Thyroid gland (tissue), 4 donors: ENCODE results near the gene NUDCD3.

ENCODE experiments used
- POLR2A ChIP-seq, 2 donors: fragments of 450-650 bp; IDR thresholded peaks; one replicate each; pipeline ENCODE4 v1.6.1; 2017; ENCODE audit warnings: antibody characterized with exemption in 2 of 2, mild to moderate bottlenecking in 2 of 2, moderate library complexity in 1 of 2
- TF ChIP-seq, protein P1 (sequence below), 6 experiments: fragments of 200-600 bp in 3 of 6; fragments of 450-650 bp in 3 of 6; sonication (generic) in 3 of 6; IDR thresholded peaks; one replicate each; pipeline ENCODE4 v1.5.1; 2016 to 2019; ENCODE audit warnings: antibody characterized with exemption in 6 of 6, mild to moderate bottlenecking in 2 of 6, inconsistent platforms in 1 of 6, moderate library complexity in 1 of 6

DNA sequence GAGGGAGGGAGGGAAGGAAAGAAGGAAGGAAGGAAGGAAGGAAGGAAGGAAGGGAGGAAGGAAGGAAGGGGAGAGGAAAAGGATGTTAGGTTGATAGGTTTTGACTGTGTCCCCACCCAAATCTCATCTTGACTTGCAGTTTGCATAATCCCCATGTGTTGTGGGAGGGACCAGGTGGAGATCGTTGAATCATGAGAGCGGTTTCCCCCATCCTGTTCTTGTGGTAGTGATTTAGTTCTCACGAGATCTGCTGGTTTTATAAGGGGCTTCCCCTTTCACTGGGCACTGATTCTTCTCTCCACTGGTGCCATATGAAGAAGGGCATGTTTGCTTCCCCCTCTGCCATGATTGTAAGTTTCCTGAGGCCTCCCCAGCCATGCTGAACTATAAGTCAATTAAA, 15.1 kb upstream of the NUDCD3 start:
- TF ChIP-seq POLR2A (IDR thresholded peaks at IDR 0.05), result no peak
- TF ChIP-seq, protein P1, sequence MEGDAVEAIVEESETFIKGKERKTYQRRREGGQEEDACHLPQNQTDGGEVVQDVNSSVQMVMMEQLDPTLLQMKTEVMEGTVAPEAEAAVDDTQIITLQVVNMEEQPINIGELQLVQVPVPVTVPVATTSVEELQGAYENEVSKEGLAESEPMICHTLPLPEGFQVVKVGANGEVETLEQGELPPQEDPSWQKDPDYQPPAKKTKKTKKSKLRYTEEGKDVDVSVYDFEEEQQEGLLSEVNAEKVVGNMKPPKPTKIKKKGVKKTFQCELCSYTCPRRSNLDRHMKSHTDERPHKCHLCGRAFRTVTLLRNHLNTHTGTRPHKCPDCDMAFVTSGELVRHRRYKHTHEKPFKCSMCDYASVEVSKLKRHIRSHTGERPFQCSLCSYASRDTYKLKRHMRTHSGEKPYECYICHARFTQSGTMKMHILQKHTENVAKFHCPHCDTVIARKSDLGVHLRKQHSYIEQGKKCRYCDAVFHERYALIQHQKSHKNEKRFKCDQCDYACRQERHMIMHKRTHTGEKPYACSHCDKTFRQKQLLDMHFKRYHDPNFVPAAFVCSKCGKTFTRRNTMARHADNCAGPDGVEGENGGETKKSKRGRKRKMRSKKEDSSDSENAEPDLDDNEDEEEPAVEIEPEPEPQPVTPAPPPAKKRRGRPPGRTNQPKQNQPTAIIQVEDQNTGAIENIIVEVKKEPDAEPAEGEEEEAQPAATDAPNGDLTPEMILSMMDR (IDR thresholded peaks at IDR 0.05), result no peak
